NCI-H1048 (cell line): ENCODE results near the gene ZNF311.

Experiments
- DNase-seq: peaks from one replicate; lab custom pipeline; 2025; lab: John Stamatoyannopoulos, UW

Gene ZNF311

GRCh38 chr6:29005183-29005885 lies at the start of gene ZNF311:
ZNF311 (minus strand) TSS chr6:29005315; CDS start chr6:29003954, 1,361 bp downstream.
- no peak for DNase-seq

- no peak for DNase-seq
Measured at GRCh38 chr6:29051680-29052079, 46.6 kb upstream of the ZNF311 start.

GRCh38 chr6:29045075-29045474 lies 40.0 kb upstream of the ZNF311 start, which contains the start of gene OR2W1:
OR2W1 (minus strand) TSS chr6:29045175; CDS start chr6:29045175, 0 bp downstream.
- no peak for DNase-seq

DNA sequence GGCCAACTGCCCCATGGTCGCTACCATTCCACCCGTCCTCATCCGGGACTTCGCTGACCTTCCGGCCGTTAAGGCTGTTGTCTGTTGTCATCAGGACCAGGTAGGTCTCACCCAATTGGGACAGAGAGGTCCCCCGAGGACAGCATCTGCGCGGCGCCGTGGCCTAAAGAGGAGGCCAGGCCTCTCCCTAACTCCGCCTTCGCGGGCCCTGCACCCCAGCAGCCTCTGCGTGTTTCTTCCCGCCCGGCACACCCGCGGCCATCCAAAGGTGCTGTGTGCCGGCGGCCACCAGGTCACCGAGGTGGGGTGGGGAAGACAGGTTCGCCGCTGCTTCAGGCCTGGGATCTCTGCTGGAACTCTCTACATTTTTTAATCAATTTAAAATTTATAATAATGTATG lies 30.8 kb upstream of the ZNF311 start:
- DNase-seq = no peak

- no peak for DNase-seq
Measured at GRCh38 chr6:29028821-29029220, 23.7 kb upstream of the ZNF311 start.

DNA sequence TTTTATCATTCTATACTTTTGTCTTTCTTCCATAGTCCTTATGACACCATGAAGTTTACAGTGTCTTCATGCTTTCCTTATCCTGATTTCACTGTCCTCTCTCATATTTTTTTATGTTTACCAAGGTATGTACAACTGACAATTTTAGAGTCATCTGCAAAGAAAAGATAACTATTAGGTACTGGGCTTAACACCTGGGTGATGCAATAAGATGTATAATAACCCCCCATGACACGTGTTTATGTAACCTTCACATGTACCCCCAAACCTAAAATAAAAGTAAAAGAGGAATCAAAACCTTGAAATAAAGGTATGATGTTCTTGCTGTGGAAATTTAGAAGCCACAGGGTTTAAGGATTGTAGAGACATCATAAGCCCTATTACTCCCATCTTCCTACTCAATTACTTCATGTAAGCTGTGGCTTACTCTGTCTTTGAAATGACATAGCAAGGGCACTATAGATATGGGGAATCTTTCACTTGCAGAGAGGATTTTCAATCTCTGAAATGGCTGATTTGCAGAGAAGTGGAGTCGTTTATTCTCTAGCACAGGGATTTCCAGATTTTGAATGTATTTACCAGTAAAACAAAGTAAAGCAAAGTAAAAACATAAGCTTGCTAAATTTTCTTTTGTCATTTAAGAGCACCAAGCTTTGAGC lies 20.9 kb upstream of the ZNF311 start:
- DNase-seq = no peak

DNA sequence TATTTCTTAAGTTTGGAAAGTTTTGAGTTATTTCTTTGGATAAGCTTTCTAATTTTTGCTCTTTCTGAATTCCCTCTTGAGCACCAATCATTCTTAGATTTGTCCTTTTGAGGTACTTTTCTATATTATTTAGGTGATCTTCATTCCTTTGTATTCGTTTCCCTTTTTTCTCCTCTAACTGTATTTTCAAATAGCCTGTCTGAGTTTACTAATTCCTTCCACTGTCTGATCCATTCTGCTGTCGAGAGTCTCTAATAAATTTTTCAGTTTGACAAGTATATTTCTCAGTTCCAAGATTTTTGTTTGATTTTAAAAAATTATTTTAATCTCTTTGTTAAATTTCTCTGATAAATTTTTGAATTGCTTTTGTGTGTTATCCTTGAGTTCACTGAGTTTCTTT lies 16.3 kb upstream of the ZNF311 start:
- no peak for DNase-seq

DNA sequence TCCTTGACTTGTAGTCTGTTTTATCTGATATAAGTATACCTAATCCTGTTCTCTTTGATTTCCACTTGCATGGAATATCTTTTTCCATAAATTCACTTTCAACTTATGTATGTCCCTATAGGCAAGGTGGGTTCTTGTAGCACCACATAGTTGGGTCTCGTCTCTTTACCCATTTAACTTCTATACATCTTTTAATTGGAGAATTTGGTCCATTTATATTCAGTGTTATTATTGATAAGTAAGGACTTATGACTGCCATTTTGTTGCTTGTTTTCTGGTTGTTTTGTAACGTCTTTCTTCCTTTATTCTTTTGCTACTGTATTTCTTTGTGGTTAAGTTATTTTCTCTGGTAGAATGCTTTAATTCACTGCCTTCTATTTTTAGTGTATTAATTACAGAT lies 14.5 kb upstream of the ZNF311 start:
- no peak for DNase-seq

- DNase-seq = no peak
Measured at GRCh38 chr6:29017428-29017802, 12.3 kb upstream of the ZNF311 start.

DNA sequence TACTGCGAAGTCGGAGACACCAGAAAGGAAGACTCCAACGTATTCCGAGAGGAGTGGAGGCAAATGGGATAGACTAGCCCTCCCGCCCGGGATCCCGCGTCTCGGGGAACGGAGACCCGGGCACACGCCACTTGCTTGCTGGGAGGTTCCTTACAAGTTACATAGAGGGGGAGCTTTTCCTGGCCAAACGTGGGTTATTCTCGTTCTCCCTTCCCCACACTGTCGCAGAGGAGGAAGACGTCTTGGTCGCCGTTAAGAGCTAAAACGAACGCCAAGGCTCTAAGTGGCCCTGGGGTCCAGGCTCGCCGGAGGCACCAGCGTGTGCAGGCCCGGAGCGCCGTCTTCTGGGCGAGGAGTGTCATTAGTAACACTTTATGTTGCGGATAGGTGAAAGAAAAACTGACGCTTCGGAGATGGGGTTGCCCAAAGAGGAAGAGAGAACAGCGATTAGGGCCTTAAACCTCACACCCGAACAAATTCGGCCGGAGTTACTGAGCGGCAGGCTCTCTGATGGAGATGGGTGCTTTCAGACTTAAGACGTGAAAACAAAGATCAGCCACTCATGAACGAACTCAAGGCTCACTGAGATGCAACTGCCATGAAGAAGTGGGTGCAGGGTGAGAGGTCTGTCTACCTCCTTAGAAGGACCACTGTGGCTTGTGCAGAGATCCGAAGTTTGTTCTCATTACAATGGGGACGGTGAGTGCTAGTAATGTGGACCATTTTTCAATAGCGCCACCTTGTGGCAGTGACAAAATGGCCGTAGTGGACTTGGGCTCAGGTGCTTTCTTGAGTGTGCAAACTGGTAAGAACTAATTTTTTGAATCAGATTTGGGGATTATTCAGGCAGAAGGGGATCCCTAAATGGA lies 11.7 kb upstream of the ZNF311 start:
- peak; percentile 7 for DNase-seq

DNA sequence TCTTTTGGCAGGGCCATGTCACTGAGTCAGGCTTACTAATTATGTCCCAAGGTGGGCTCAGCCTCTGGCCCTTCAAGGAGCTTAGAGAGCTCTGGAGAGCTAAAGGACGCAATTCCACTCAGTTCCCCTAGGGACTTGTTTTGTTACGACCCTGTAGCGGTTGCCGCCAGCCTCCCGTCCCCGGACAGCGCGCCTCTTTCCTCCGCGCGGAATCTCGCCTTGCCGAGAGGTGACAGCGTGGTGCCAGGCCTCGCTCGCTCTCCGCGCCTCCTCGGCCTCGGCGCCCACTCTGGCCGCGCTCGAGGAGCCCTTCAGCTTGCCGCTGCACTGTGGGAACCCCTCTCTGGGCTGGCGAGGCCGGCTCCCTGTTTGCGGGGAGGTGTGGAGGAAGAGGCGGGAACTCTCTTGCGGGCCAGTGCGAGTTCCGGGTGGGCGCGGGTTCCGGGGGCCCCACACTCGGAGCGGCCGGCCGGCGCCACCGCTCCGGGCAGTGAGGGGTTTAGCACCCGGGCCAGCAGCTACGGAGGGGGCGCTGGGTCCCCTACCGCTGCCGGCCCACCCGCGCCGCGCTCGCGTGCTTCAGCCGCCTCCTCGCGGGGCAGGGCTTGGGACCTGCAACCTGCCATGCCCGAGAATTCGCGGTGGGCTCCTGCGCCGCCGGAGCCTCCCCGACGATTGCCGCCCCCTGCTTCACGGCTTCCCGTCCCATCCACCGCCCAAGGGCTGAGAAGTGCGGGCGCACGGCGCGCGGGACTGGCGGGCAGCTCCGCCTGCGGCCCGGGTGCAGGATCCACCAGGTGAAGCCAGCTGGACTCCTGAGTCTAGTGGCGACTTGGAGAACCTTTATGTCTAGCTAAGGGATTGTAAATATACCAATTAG lies 9.9 kb upstream of the ZNF311 start:
- DNase-seq = no peak

DNA sequence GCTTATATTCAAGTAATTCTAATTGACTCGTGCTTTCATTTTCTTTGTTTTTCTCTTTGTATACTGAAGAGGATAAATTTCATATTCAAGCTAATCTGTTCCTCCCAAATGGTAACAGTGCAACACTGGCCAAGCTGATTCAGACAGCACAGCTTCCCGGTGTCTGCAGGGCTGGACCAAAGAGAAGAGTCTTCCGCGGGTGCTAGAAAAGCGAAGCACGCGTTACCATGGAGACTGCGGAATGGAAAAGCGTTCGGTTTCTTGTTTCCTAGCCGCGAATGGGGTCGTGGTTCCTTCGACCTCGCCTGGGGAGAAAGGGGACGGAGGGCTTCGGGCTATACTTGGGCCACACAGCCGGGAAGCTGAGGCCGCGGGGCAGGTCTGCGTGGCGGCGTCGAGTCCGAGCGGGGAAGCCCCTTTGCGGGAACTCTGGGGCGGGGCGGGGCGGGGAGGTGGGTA lies 6.2 kb upstream of the ZNF311 start:
- DNase-seq = no peak

GRCh38 chr6:29009358-29009757 lies 4.2 kb upstream of the ZNF311 start:
- no peak for DNase-seq

GRCh38 chr6:29008089-29008488 lies 3.0 kb upstream of the ZNF311 start:
- DNase-seq = no peak

DNA sequence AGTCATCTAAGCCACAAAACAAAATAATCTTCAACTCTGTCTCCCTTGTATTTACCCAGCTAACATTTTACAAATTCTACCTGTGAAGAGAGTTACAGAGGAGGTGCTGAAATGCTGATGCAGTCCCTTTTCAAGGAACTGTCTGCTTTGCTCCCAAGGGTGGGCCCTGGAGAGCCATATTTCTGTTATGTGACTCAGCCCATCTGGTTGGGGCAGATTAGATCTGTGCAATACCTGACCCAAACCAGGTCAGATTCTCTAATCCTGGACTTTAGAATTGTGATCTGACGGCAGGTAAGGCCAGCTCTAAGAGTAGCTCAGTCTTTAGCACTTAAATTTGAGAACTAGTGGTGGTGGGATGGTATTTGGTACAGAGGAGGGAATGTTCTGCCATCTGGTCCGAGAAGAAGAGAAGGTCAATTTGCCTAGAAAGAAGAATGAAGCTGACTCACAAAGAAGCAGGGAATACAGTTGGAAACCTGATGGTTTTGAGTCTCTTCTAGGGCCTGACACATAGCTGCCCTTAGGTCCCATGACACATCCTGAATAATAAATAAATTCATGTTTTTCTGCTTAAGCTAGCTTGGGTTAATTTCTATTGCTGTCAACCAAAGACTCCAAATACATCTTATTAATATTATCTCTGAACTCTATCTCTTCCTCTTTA lies 8.1 kb downstream of the ZNF311 start:
- no peak for DNase-seq

DNA sequence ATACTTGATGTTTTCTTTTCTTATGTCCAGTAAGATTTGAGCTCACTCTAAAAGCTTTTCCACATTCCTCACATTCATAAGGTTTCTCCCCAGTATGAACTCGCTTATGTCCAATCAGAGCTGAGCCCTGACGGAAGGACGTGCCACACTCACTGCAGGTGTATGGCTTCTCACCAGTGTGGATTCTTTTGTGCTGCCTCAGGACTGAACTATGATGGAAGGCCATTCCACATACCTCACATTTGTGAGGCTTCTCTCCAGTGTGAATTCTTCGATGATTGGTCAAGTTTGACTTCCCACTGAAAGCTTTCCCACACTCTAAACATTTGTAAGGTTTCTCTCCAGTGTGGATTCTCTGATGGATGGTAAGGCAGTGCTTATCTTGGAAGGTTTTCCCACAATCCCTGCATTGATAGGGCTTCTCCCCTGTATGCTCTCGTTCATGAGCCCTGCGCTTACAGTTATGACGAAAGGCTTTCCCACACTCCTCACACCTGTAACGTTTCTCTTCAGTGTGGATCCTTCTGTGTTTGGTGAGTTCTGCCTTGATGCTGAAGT lies 9.9 kb downstream of the ZNF311 start:
- no peak for DNase-seq

GRCh38 chr6:28988536-28989311 lies 16.4 kb downstream of the ZNF311 start:
- DNase-seq = no peak

GRCh38 chr6:28985462-28986164 lies 19.5 kb downstream of the ZNF311 start:
- peak; percentile 83 for DNase-seq

DNA sequence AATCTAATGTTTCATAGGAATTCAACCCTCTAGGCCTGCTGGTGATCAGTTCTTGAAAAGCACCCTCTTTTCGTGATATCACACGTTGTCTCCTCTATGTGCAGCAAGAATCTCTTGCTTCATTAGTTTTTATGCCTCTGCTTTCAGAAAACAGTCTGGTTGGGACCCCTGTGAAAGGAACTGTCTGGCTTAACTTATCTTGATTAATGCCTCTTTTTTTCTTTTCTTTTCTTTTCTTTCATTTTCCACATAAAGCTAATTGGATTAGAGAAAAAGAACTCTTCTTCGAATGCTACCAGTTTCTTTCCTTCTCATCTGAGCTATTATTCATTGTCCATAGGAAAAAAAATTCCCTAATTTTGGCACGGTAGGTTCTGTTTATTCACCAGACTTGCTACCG lies 21.3 kb downstream of the ZNF311 start:
- DNase-seq = no peak
